AG09319 (cell line): ENCODE measurements around the gene NHLRC2.

ENCODE experiments used
- DNase-seq: peaks from one replicate; pipeline ENCODE4 v3.0.0-alpha.2; 2010; ENCODE audit warnings: low read depth; ENCODE audit errors: extremely low read depth
- TF ChIP-seq, protein P1 (sequence below): IDR thresholded peaks from 2 replicates; pipeline ENCODE4 v1.5.1; 2011; ENCODE audit warnings: low read depth, mild to moderate bottlenecking, inconsistent platforms, low read length, moderate library complexity

NHLRC2 gene

DNA sequence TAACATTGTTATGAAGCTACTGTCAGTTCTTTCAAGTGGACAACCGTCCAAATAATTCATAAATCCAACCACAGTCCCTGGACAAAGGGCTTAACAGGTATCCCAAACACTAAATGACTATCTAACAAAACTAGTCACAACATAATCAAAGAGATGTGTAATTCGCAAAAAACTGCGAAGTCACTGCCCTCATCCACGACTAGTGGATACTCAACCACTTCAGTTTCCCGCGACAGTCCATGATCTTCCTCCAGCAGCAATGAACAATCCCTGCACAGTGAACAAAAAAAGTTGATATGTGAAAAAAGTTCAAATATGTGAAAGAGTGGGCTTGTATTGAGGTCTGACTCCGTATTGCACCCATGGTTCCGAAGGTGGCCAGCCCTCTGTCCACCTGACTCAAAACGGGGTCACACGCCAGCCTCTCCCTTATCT, 866 bp upstream of the NHLRC2 start:
- DNase-seq: no peak
- TF ChIP-seq, protein P1, sequence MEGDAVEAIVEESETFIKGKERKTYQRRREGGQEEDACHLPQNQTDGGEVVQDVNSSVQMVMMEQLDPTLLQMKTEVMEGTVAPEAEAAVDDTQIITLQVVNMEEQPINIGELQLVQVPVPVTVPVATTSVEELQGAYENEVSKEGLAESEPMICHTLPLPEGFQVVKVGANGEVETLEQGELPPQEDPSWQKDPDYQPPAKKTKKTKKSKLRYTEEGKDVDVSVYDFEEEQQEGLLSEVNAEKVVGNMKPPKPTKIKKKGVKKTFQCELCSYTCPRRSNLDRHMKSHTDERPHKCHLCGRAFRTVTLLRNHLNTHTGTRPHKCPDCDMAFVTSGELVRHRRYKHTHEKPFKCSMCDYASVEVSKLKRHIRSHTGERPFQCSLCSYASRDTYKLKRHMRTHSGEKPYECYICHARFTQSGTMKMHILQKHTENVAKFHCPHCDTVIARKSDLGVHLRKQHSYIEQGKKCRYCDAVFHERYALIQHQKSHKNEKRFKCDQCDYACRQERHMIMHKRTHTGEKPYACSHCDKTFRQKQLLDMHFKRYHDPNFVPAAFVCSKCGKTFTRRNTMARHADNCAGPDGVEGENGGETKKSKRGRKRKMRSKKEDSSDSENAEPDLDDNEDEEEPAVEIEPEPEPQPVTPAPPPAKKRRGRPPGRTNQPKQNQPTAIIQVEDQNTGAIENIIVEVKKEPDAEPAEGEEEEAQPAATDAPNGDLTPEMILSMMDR: no peak

DNA sequence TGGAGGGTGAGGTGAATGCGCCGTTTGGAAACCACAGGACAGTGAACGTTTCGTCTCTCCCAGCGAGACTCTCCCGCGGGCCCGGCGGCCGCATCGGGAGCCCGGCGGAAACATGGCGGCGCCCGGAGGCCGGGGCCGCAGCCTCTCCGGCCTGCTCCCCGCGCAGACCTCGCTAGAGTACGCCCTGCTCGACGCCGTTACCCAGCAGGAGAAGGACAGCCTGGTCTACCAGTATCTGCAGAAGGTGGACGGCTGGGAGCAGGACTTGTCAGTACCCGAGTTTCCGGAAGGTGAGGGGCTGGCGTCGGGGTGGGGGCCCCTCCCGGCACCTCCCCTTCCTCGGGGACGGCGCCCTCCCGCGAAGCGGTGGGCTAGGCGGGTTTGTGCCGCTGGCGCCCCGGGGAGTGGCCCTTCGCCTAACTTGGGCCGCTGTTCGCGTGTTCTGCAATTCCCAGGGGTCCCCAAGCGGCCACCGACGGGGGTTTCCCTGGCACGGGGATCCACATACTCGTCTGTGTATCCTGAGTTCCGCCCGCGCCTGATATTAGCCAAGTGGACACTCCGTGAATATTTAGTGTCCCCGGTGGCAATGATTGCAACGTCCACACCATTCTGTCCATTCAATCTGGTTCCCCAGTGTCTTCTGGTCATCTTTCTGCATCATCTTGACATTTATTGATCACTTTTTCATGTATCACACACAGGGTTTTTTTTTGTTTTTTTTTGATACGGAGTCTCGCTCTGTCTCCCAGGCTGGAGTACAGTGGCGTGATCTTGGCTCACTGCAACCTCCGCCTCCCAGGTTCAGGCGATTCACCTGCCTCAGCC, 514 bp downstream of the NHLRC2 start:
- no peak for DNase-seq
- TF ChIP-seq, protein P1: no peak

DNA sequence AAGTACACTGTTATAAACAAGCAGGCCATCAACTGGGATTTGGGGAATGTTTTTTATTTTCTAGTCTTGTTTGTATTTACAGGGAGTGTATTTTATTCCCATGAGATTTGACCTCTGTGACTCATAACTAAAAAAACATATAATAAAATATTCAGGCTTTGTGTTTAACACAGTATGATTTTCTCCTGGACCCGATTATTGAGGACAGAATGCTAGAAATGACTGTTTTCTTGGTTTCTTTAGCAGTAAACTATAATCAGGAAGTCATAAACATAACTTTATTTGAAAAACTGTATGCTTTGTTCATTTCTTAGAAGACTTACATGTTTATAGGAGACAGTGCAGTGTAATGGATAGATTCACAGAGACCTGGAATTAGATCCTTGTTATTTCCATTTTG, 2.1 kb downstream of the NHLRC2 start:
- TF ChIP-seq, protein P1: no peak
- DNase-seq: no peak

DNA sequence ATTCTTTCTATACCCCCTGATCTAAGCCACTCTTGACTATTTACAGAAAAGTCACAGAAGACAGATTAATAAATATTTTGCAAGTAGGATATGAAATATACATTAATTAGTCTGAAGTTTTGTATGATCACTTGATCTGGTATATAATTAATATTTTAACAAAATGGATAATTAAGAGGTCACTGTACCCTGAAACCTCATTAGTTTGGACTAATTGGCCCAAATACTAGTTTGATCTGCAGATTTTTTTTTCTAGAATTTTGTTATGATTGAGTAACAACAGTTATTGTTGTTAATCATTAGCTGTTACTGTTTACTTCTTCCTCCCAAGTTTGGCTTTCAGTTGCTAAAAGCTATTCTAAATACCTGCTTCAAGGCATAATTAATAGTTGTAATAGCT, 2.7 kb downstream of the NHLRC2 start:
- no peak for DNase-seq
- TF ChIP-seq, protein P1: no peak

DNA sequence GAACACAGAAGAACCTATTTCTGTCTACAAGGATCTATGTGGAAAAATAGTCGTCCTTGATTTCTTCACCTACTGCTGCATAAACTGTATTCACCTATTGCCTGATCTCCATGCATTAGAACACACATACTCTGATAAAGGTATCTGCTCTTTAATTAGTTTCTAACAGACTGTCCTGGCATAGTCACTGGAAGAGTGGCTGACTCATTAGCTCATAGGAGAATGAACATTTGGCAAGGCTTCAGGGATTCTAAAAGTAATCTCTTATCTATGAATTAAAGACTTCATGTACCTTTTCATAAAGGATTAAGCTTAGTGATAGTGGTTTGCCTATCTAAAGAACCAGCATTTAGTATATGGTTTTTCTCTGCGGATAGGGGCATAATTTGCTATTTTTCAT, 4.1 kb downstream of the NHLRC2 start:
- DNase-seq: no peak
- TF ChIP-seq, protein P1: no peak

DNA sequence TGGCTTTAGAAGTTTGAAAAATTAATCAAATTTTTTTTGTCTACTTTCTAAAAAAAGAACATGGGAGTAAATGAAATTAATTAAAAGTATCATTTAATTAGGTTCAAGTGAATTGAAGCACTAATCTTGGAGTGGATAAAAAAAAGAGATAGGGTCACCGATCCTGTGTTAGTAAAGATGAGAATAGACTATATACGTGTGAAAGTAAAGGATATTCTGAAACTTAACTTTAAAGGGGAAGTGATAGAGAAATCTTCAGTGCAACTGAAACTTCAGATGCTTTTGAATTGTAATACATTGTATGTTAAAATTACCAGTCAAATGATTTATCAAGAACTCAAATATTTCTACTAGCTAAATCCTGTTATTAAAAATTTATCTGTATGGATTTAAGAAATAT, 4.8 kb downstream of the NHLRC2 start:
- DNase-seq: no peak
- TF ChIP-seq, protein P1: no peak

DNA sequence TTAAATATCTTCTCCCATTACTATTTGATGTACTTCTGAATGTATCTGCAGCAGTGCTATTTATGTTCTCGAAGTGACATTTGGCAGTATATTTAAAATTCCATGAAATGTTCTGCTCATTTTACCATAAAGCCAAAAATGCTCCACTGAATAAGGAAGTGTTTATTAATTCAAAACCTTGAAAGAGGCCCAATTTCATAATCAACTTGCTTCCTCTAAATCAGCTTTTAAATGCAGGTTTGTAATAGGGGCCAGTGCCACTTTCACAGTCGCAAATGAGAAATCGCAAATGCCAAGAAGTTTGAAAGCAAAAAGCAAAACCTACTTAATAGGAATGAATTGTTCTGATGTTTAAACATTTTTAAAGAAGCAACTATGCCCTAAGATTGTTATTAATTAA, 11.4 kb downstream of the NHLRC2 start:
- TF ChIP-seq, protein P1: no peak
- DNase-seq: no peak
